G401 (cell line): Measurements from ENCODE around the gene PTH2R. TPM values are rescaled to one million over a fixed set of nuclear protein-coding genes. Genes with fewer than 3 reads are reported as not detected.
"Not testable (repeated sequence)": the region's sequence is repeated elsewhere in the genome, so short reads cannot be mapped to it uniquely, and the experiment has no call there.

ENCODE experiments used
- DNase-seq: peaks from one replicate; pipeline ENCODE4 v3.0.0-alpha.2; 2015; ENCODE audit warnings: low spot score
- in situ Hi-C: cut with HindIII; loops from 2 replicates; pipeline ENCODE4 v1.10.0; 2016; ENCODE audit warnings: low sequenced_read_pairs, mixed read lengths
- total RNA-seq: library from RNA; depleted of rRNA; stranded (reverse); fragments of >200 nt; shearing (Covaris generic); gene quantifications from 2 replicates; pipeline ENCODE4 v1.2.3, GENCODE V29; 2014; rRNA removed

PTH2R gene
- total RNA-seq, 1 experiment from 2014 or later = 0.54 TPM

GRCh38 chr2:208529796-208530195 is 123.2 kb downstream of the PTH2R start:
- in situ Hi-C loops = no loop called here
- no peak for DNase-seq

GRCh38 chr2:208531361-208531760 is 124.8 kb downstream of the PTH2R start:
- in situ Hi-C loops = no loop called here
- no peak for DNase-seq

DNA sequence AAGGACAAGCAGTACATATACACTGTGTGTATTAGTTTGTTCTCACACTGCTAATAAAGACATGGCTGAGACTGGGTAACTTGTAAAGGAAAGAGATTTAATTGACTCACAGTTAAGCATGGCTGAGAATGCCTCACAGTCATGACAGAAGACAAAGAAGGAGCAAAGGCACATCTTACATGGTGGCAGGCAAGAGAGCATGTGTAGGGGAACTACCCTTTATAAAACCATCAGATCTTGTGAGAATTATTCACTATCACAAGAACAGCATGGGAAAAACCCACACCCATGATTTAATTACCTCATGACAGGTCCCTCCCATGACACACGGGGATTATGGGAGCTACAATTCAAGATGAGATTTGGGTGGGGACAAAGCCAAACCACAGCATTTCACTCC is 129.0 kb downstream of the PTH2R start:
- DNase-seq, in situ Hi-C loops: not testable (repeated sequence)

DNA sequence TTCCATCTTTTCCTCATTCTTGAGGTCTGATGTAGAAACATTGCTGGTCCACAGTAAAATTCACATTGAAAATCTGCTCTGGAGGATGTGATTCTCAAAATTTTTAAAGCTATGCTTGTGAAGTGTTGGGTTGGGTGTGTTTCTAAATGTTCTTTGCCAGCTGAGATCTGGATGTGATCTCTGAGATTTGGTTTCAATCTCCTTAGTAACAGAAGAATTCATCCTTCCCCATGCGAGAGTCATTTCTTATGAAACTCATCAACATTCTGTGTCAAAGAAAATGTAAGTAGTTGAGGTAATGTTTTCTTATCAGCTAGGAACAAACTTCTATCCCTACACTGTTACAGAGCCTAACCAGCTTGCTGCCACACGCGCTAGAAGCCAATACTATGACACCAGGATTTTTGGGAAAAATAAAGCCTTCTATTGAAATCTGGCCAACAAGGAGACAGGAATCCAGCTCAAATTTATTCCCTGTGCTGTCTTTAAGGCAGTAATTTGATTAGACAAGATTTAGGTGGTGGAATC is 134.9 kb downstream of the PTH2R start:
- no peak for DNase-seq
- in situ Hi-C loops = no loop called here

- no peak for DNase-seq
- in situ Hi-C loops = no loop called here
These were observed 135.4 kb downstream of the PTH2R start for GRCh38 chr2:208541989-208542464.

- DNase-seq = no peak
- in situ Hi-C loops = no loop called here
These were observed 136.0 kb downstream of the PTH2R start for GRCh38 chr2:208542465-208543041.

Other genes starting within 250 kb of the PTH2R start
- not detected in 2 replicates for gene CRYGA, start 243.2 kb upstream of the PTH2R start, total RNA-seq
- 7.4 and 30.2 TPM in 2 replicates for gene C2orf80, start 216.8 kb upstream of the PTH2R start, total RNA-seq
- 440 and 536 TPM in 2 replicates for gene IDH1, start 151.7 kb upstream of the PTH2R start, total RNA-seq
- gene PIKFYVE, start 140.5 kb upstream of the PTH2R start, total RNA-seq = 21.2 and 29.2 TPM in 2 replicates